Testis (tissue), 2 donors: ENCODE measurements around the gene NBAS.

Source experiments
- CTCF ChIP-seq, 3 experiments: fragments of 450-650 bp in 2 of 3; fragments of 200-600 bp in 1 of 3; sonication (generic) in 1 of 3; IDR thresholded peaks; one replicate each; pipeline ENCODE4 v1.5.1; 2016 to 2019; ENCODE audit warnings: antibody characterized with exemption in 3 of 3, mild to moderate bottlenecking in 2 of 3, moderate library complexity in 1 of 3
- POLR2A ChIP-seq: fragments of 450-650 bp; IDR thresholded peaks from one replicate; pipeline ENCODE4 v1.6.1; 2017; ENCODE audit warnings: antibody characterized with exemption, mild to moderate bottlenecking, moderate library complexity

- TF ChIP-seq CTCF (IDR thresholded peaks at IDR 0.05) (no peak), POLR2A (no peak)
Measured at GRCh38 chr2:15520346-15520745, 40.8 kb downstream of the NBAS start.
